Ishikawa (cell line): ENCODE results near the gene NT5DC1.

Experiments
- EP300 ChIP-seq: IDR thresholded peaks from 2 replicates; pipeline ENCODE4 v1.6.1; 2012; ENCODE audit warnings: borderline replicate concordance
- REST ChIP-seq: IDR thresholded peaks from 2 replicates; pipeline ENCODE4 v1.6.1; 2012; ENCODE audit warnings: low read depth, mild to moderate bottlenecking

GRCh38 chr6:116108836-116109235 is 8.2 kb downstream of the NT5DC1 start:
- TF ChIP-seq REST (no peak), EP300 (no peak)
